Thymus (tissue), 11 donors: ENCODE results near the gene LILRB2. TPM values are rescaled to one million over a fixed set of nuclear protein-coding genes. Genes with fewer than 3 reads are reported as not detected.
"Not testable (repeated sequence)": the region's sequence is repeated elsewhere in the genome, so short reads cannot be mapped to it uniquely, and the experiment has no call there.

ENCODE experiments used
- DNase-seq, 9 donors: peaks; one replicate each; pipeline ENCODE4 v3.0.0-alpha.2; 2013; ENCODE audit warnings: low spot score in 9 of 9, low read depth in 6 of 9, missing footprints in 1 of 9
- H3K27ac ChIP-seq, 2 donors: one replicate each; pipeline ENCODE4 v1.5.1; 2013; ENCODE audit warnings: control low read depth in 1 of 2, low read depth in 1 of 2, low read length in 1 of 2, mild to moderate bottlenecking in 1 of 2, moderate library complexity in 1 of 2
- H3K27me3 ChIP-seq, 2 donors: one replicate each; pipeline ENCODE4 v1.5.1; 2013; ENCODE audit warnings: low read length in 1 of 2; ENCODE audit not compliant: control insufficient read depth in 2 of 2, insufficient read depth in 1 of 2
- H3K36me3 ChIP-seq, 2 donors: one replicate each; pipeline ENCODE4 v1.5.1; 2013; ENCODE audit warnings: low read length in 1 of 2, mild to moderate bottlenecking in 1 of 2, moderate library complexity in 1 of 2; ENCODE audit not compliant: control insufficient read depth in 2 of 2, insufficient read depth in 2 of 2
- H3K4me1 ChIP-seq, 2 donors: one replicate each; pipeline ENCODE4 v1.5.1; 2013; ENCODE audit warnings: low read length in 2 of 2; ENCODE audit not compliant: control insufficient read depth in 2 of 2, insufficient read depth in 2 of 2
- H3K4me3 ChIP-seq, 2 donors: one replicate each; pipeline ENCODE4 v1.5.1; 2013; ENCODE audit warnings: low read length in 2 of 2, control low read depth in 1 of 2, mild to moderate bottlenecking in 1 of 2
- H3K9me3 ChIP-seq, 2 donors: one replicate each; pipeline ENCODE4 v1.5.1; 2013; ENCODE audit warnings: low read length in 1 of 2, mild to moderate bottlenecking in 1 of 2; ENCODE audit not compliant: control insufficient read depth in 2 of 2, insufficient read depth in 1 of 2
- WGBS: extraction: QIAGEN DNeasy Blood & Tissue Kit; methylation state at CpG from one replicate; pipeline ENCODE4 v1.1.7; 2013; 5-methylcytosine and 5-hydroxymethylcytosine counted together
- polyA plus RNA-seq: library from polyadenylated mRNA; stranded (reverse); fragments of 200-250 nt; gene quantifications from one replicate; pipeline ENCODE4 v1.2.3, GENCODE V29; 2013
- total RNA-seq: library from RNA; stranded (reverse); fragments of 120-200 nt; gene quantifications from one replicate; pipeline ENCODE4 v1.2.4, GENCODE V29; 2013
- donor health status: healthy.

Gene LILRB2
- total and polyA plus RNA-seq, 2 donors, result 0.90 to 7.3 TPM

GRCh38 chr19:54254195-54254906 lies 26.6 kb downstream of the LILRB2 start:
- no peak for DNase-seq
- Histone ChIP-seq H3K9me3 (no peaks in the 10 kb centered on the region), H3K27ac (no peak overlapping the region), H3K27me3 (peaks cover 0 to 7% of the 10 kb centered on the region in 2 donors), H3K36me3 (no peaks in the 10 kb centered on the region), H3K4me3 (no peak overlapping the region), H3K4me1 (no peaks in the 10 kb centered on the region)
- WGBS, result 85% methylated on average over 17 of the region's 17 CpGs

GRCh38 chr19:54253331-54254194 lies 27.3 kb downstream of the LILRB2 start:
- peaks cover 0 to 7% of the 10 kb centered on the region in 2 donors for H3K27me3 ChIP-seq
- H3K27ac ChIP-seq, result no peak overlapping the region
- no peak overlapping the region for H3K4me3 ChIP-seq
- H3K9me3 ChIP-seq, result no peaks in the 10 kb centered on the region
- no peaks in the 10 kb centered on the region for H3K4me1 ChIP-seq
- WGBS, result 89% methylated on average over 23 of the region's 23 CpGs
- no peaks in the 10 kb centered on the region for H3K36me3 ChIP-seq
- no peak for DNase-seq

- Histone ChIP-seq H3K36me3 (no peaks in the 10 kb centered on the region), H3K4me1 (no peaks in the 10 kb centered on the region), H3K9me3 (no peaks in the 10 kb centered on the region), H3K4me3 (no peak overlapping the region), H3K27ac (no peak overlapping the region), H3K27me3 (peaks cover 0 to 12% of the 10 kb centered on the region in 2 donors)
- WGBS, result 95% methylated on average over 11 of the region's 11 CpGs
- no peak for DNase-seq
Measured at GRCh38 chr19:54252845-54253244, 28.1 kb downstream of the LILRB2 start.

GRCh38 chr19:54252243-54252642 lies 28.7 kb downstream of the LILRB2 start:
- H3K27ac ChIP-seq, result no peak overlapping the region
- peaks cover 0 to 17% of the 10 kb centered on the region in 2 donors for H3K27me3 ChIP-seq
- no peaks in the 10 kb centered on the region for H3K9me3 ChIP-seq
- no peaks in the 10 kb centered on the region for H3K36me3 ChIP-seq
- no peak overlapping the region for H3K4me3 ChIP-seq
- DNase-seq, result no peak
- H3K4me1 ChIP-seq, result peaks cover 0 to 4% of the 10 kb centered on the region in 2 donors
- 89% methylated on average over 9 of the region's 9 CpGs for WGBS

- H3K36me3 ChIP-seq, result no peaks in the 10 kb centered on the region
- no peak overlapping the region for H3K27ac ChIP-seq
- peaks cover 0 to 15% of the 10 kb centered on the region in 2 donors for H3K27me3 ChIP-seq
- WGBS, result 45% methylated on average over 8 of the region's 8 CpGs
- H3K9me3 ChIP-seq, result no peaks in the 10 kb centered on the region
- no peak overlapping the region for H3K4me3 ChIP-seq
- H3K4me1 ChIP-seq, result peaks cover 0 to 6% of the 10 kb centered on the region in 2 donors
- peak in 2 of 9 donors; percentile 4 to 24 for DNase-seq
Measured at GRCh38 chr19:54248016-54248601, 32.8 kb downstream of the LILRB2 start.

GRCh38 chr19:54247106-54247930 lies 33.6 kb downstream of the LILRB2 start:
- DNase-seq, result no peak
- H3K9me3 ChIP-seq, result no peaks in the 10 kb centered on the region
- peaks cover 0 to 6% of the 10 kb centered on the region in 2 donors for H3K4me1 ChIP-seq
- H3K27me3 ChIP-seq, result peaks cover 0 to 13% of the 10 kb centered on the region in 2 donors
- H3K27ac ChIP-seq, result no peak overlapping the region
- H3K36me3 ChIP-seq, result no peaks in the 10 kb centered on the region
- H3K4me3 ChIP-seq, result no peak overlapping the region
- WGBS, result 80% methylated on average over 20 of the region's 20 CpGs

- no peak overlapping the region for H3K27ac ChIP-seq
- peaks cover 0 to 6% of the 10 kb centered on the region in 2 donors for H3K4me1 ChIP-seq
- no peaks in the 10 kb centered on the region for H3K9me3 ChIP-seq
- H3K4me3 ChIP-seq, result no peak overlapping the region
- H3K27me3 ChIP-seq, result peaks cover 0 to 13% of the 10 kb centered on the region in 2 donors
- no peak for DNase-seq
- 76% methylated on average over 3 of the region's 3 CpGs for WGBS
- no peaks in the 10 kb centered on the region for H3K36me3 ChIP-seq
Measured at GRCh38 chr19:54245936-54246335, 35.0 kb downstream of the LILRB2 start.

- not testable (repeated sequence) for H3K27ac ChIP-seq, H3K4me3 ChIP-seq, H3K4me1 ChIP-seq, H3K36me3 ChIP-seq, H3K9me3 ChIP-seq, DNase-seq
- 28% methylated on average over 6 of the region's 8 CpGs for WGBS
- peaks cover 0 to 13% of the 10 kb centered on the region in 2 donors for H3K27me3 ChIP-seq
Measured at GRCh38 chr19:54243809-54244208, 37.1 kb downstream of the LILRB2 start.
